SK-N-SH (cell line): ENCODE measurements around the gene MYO1F. TPM values are rescaled to one million over a fixed set of nuclear protein-coding genes. Genes with fewer than 3 reads are reported as not detected.
"Not testable (repeated sequence)": the region's sequence is repeated elsewhere in the genome, so short reads cannot be mapped to it uniquely, and the experiment has no call there.

Experiments
- CTCF ChIA-PET: fragments of 300-600, 350-600 bp; formaldehyde crosslinking; extraction: SDS; loops from one replicate; lab custom pipeline; 2021; lab: Yijun Ruan, JAX
- POLR2A ChIA-PET: fragments of 350-600 bp; sonication (Branson Sonifier 250); formaldehyde crosslinking; extraction: SDS; loops from one replicate; lab custom pipeline; 2020; ENCODE audit warnings: antibody characterized with exemption, inconsistent platforms; lab: Yijun Ruan, JAX
- DNase-seq: peaks from one replicate; pipeline ENCODE4 v3.0.0; 2012
- H2AFZ ChIP-seq: fragments of 200-600 bp; sonication (generic); 2 replicates; pipeline ENCODE4 v1.8.1; 2016; ENCODE audit warnings: antibody characterized with exemption, mild to moderate bottlenecking, low read depth
- H3F3A ChIP-seq: fragments of 200-600 bp; sonication (generic); replicated peaks from 2 replicates; pipeline ENCODE3; 2016; ENCODE audit warnings: antibody characterized with exemption, mild to moderate bottlenecking; ENCODE audit not compliant: insufficient read depth
- H3K27ac ChIP-seq, 2 experiments: fragments of 200-500 bp in 1 of 2; fragments of 200-600 bp in 1 of 2; sonication (Bioruptor generic) in 1 of 2; sonication (generic), shearing (Covaris generic) in 1 of 2; 2 replicates each; pipeline versions ENCODE4 v1.5.1 to v1.6.1; 2014 to 2016; ENCODE audit warnings: low read depth in 2 of 2, inconsistent platforms in 1 of 2, low read length in 1 of 2, mild to moderate bottlenecking in 1 of 2, mixed read lengths in 1 of 2
- H3K27me3 ChIP-seq: fragments of 200-600 bp; sonication (generic), shearing (Covaris generic); 2 replicates; pipeline ENCODE4 v1.6.1; 2016; ENCODE audit warnings: mixed run types; ENCODE audit not compliant: insufficient read depth
- H3K36me3 ChIP-seq, 2 experiments: fragments of 200-500 bp in 1 of 2; fragments of 200-600 bp in 1 of 2; sonication (Bioruptor generic) in 1 of 2; sonication (generic) in 1 of 2; replicated peaks in 1 of 2; 2 replicates each; pipeline versions ENCODE3 to v1.5.1; 2014 to 2016; ENCODE audit warnings: low read length in 1 of 2, mild to moderate bottlenecking in 1 of 2; ENCODE audit not compliant: insufficient read depth in 2 of 2, control insufficient read depth in 1 of 2
- H3K4me1 ChIP-seq, 2 experiments: fragments of 200-500 bp in 1 of 2; fragments of 200-600 bp in 1 of 2; sonication (Bioruptor generic) in 1 of 2; sonication (generic), shearing (Covaris generic) in 1 of 2; 2 replicates each; pipeline versions ENCODE4 v1.5.1 to v1.6.1; 2014 to 2016; ENCODE audit warnings: low read depth in 1 of 2, low read length in 1 of 2, mixed run types in 1 of 2; ENCODE audit not compliant: insufficient read depth in 2 of 2, control insufficient read depth in 1 of 2
- H3K4me2 ChIP-seq: fragments of 200-600 bp; sonication (generic), shearing (Covaris generic); 2 replicates; pipeline ENCODE4 v1.6.1; 2017; ENCODE audit warnings: mixed run types
- H3K4me3 ChIP-seq, 2 experiments: fragments of 200-500 bp in 1 of 2; fragments of 200-600 bp in 1 of 2; sonication (Bioruptor generic) in 1 of 2; sonication (generic), shearing (Covaris generic) in 1 of 2; 2 replicates each; pipeline versions ENCODE4 v1.5.1 to v1.8.1; 2014 to 2016; ENCODE audit warnings: low read depth in 2 of 2, inconsistent platforms in 1 of 2, low read length in 1 of 2, mild to moderate bottlenecking in 1 of 2, mixed read lengths in 1 of 2, moderate library complexity in 1 of 2
- H3K79me2 ChIP-seq: fragments of 200-600 bp; sonication (generic); 2 replicates; pipeline ENCODE4 v1.8.1; 2017; ENCODE audit warnings: mild to moderate bottlenecking; ENCODE audit not compliant: insufficient read depth
- H3K9ac ChIP-seq: fragments of 200-600 bp; sonication (generic); 2 replicates; pipeline ENCODE4 v1.6.1; 2017; ENCODE audit warnings: mixed run types
- H3K9me2 ChIP-seq: fragments of 200-600 bp; sonication (generic); 2 replicates; pipeline ENCODE4 v1.6.1; 2017; ENCODE audit warnings: mixed run types
- H3K9me3 ChIP-seq: fragments of 200-600 bp; sonication (generic); 2 replicates; pipeline ENCODE4 v1.6.1; 2017; ENCODE audit warnings: mixed run types, mild to moderate bottlenecking, moderate library complexity
- H4K20me1 ChIP-seq: fragments of 200-600 bp; sonication (generic); 2 replicates; pipeline ENCODE4 v1.6.1; 2017; ENCODE audit warnings: mild to moderate bottlenecking, mixed run types; ENCODE audit not compliant: insufficient read depth
- CHD2 ChIP-seq: fragments of 150-350 bp; IDR thresholded peaks from 2 replicates; pipeline ENCODE4 v1.6.1; 2018; ENCODE audit warnings: low read length; ENCODE audit not compliant: partially characterized antibody
- CTCF ChIP-seq: fragments of 200-600 bp; sonication (generic); IDR thresholded peaks from 2 replicates; pipeline ENCODE4 v1.6.1; 2017; ENCODE audit warnings: antibody characterized with exemption, mild to moderate bottlenecking, moderate library complexity
- EZH2phosphoT487 ChIP-seq: fragments of 200-600 bp; sonication (generic); IDR thresholded peaks from 2 replicates; pipeline ENCODE4 v1.6.1; 2017; ENCODE audit warnings: low read depth, mixed run types, mild to moderate bottlenecking, antibody characterized with exemption, moderate library complexity, borderline replicate concordance
- FOSL2 ChIP-seq: IDR thresholded peaks from 2 replicates; pipeline ENCODE4 v1.4.0; 2012; ENCODE audit warnings: low read depth, mild to moderate bottlenecking, moderate library complexity, borderline replicate concordance
- FOXM1 ChIP-seq: IDR thresholded peaks from 2 replicates; pipeline ENCODE4 v1.4.0; 2012; ENCODE audit warnings: low read depth, mild to moderate bottlenecking
- IRF3 ChIP-seq: fragments of 150-350 bp; IDR thresholded peaks from 2 replicates; pipeline ENCODE4 v1.6.1; 2016; ENCODE audit warnings: mild to moderate bottlenecking, low read depth, low read length
- JUND ChIP-seq: IDR thresholded peaks from 2 replicates; pipeline ENCODE4 v1.4.0; 2012
- MXI1 ChIP-seq: IDR thresholded peaks from 2 replicates; pipeline ENCODE4 v1.6.1; 2012; ENCODE audit warnings: mild to moderate bottlenecking, low read depth, low read length, improper control_type of control experiment
- NFIC ChIP-seq: IDR thresholded peaks from 2 replicates; pipeline ENCODE4 v1.4.0; 2012; ENCODE audit warnings: borderline replicate concordance
- PBX3 ChIP-seq: IDR thresholded peaks from 2 replicates; pipeline ENCODE4; 2012
- RAD21 ChIP-seq: IDR thresholded peaks from 2 replicates; pipeline ENCODE4 v1.6.1; 2012; ENCODE audit warnings: mild to moderate bottlenecking, low read length
- RCOR1 ChIP-seq: fragments of 150-350 bp; IDR thresholded peaks from 2 replicates; pipeline ENCODE4 v1.6.1; 2017; ENCODE audit warnings: antibody characterized with exemption, low read length
- REST ChIP-seq: IDR thresholded peaks from 2 replicates; pipeline ENCODE4 v1.6.1; 2012; ENCODE audit warnings: mild to moderate bottlenecking, low read depth, low read length, moderate library complexity
- SMC3 ChIP-seq: IDR thresholded peaks from 2 replicates; pipeline ENCODE4 v1.6.1; 2012; ENCODE audit warnings: low read depth, low read length, improper control_type of control experiment
- TEAD4 ChIP-seq: IDR thresholded peaks from 2 replicates; pipeline ENCODE4 v1.4.0; 2012; ENCODE audit warnings: mild to moderate bottlenecking, borderline replicate concordance; ENCODE audit not compliant: insufficient read depth
- USF1 ChIP-seq: IDR thresholded peaks from 2 replicates; pipeline ENCODE4 v1.4.0; 2012; ENCODE audit warnings: low read depth, borderline replicate concordance
- WGBS: methylation state at CpG from one replicate; pipeline ENCODE4 v1.1.6; 2017; ENCODE audit warnings: low lambda C conversion rate; 5-methylcytosine and 5-hydroxymethylcytosine counted together
- polyA plus RNA-seq, 3 experiments: library from polyadenylated mRNA; depleted of rRNA; stranded (reverse); fragments of >200 nt; gene quantifications; 2 replicates each; pipeline ENCODE4 v1.2.3, GENCODE V29; 2012

The MYO1F gene
- polyA plus RNA-seq, 1 of the 3 experiments (the other 2 are of a cell fraction), result 0.51 TPM

- H2AFZ ChIP-seq, result no peak overlapping the region
- H3K4me1 ChIP-seq, result peaks cover 0 to 4% of the 10 kb centered on the region in 2 experiments; a peak in 1 of 4 replicates
- ChIA-PET POLR2A (interaction anchor here (0.7 kb wide), 1 partner anchor 53 kb away, joined by 3 read pairs; the partner anchor contains the start of gene ZNF414), CTCF (interaction anchor here (0.6 to 11.0 kb wide), 2 partner anchors 13 to 307 kb away, joined by 4 to 120 read pairs; partner anchors contain the start of gene MYO1F)
- no peak overlapping the region for H3K4me2 ChIP-seq
- no peak overlapping the region for H3K27ac ChIP-seq
- no peaks in the 10 kb centered on the region for H3K9me2 ChIP-seq
- H3K9me3 ChIP-seq, result no peaks in the 10 kb centered on the region
- no peaks in the 10 kb centered on the region for H3K27me3 ChIP-seq
- no peak overlapping the region for H3K4me3 ChIP-seq
- H3K9ac ChIP-seq, result no peak overlapping the region
- no peaks in the 10 kb centered on the region for H3K79me2 ChIP-seq
- no peaks in the 10 kb centered on the region for H4K20me1 ChIP-seq
- TF ChIP-seq MXI1, result no peak
- TF ChIP-seq JUND, result no peak
- no peak for TF ChIP-seq IRF3
- no peak for TF ChIP-seq CTCF
- TF ChIP-seq RAD21, result no peak
- TF ChIP-seq USF1, result no peak
- no peak for TF ChIP-seq PBX3
- no peak for TF ChIP-seq SMC3
- TF ChIP-seq REST, result no peak
- no peak for TF ChIP-seq EZH2phosphoT487
- TF ChIP-seq RCOR1, result no peak
- TF ChIP-seq CHD2, result no peak
- no peak for TF ChIP-seq NFIC
- no peak for TF ChIP-seq FOXM1
- no peak for TF ChIP-seq TEAD4
- TF ChIP-seq FOSL2, result no peak
- DNase-seq, result no peak
- peaks cover 5% of the 10 kb centered on the region for H3F3A ChIP-seq
- no peaks in the 10 kb centered on the region for H3K36me3 ChIP-seq
- 75% methylated on average over 7 of the region's 7 CpGs for WGBS
Observed at GRCh38 chr19:8566855-8567254, 10.4 kb downstream of the MYO1F start.

- H3K27me3 ChIP-seq, H3K9me3 ChIP-seq, H3K36me3 ChIP-seq, H3K27ac ChIP-seq, POLR2A ChIA-PET, H3K4me2 ChIP-seq, H3K9ac ChIP-seq, H4K20me1 ChIP-seq, H3K9me2 ChIP-seq, H3K4me3 ChIP-seq, H3K79me2 ChIP-seq, H3F3A ChIP-seq, DNase-seq, H2AFZ ChIP-seq, H3K4me1 ChIP-seq: not testable (repeated sequence)
- CTCF ChIA-PET, result interaction anchor here (11.0 kb wide), 1 partner anchor 15 kb away, joined by 120 read pairs; the partner anchor contains the start of gene MYO1F
- 49% methylated on average over 8 of the region's 8 CpGs for WGBS
Observed at GRCh38 chr19:8564866-8565265, 12.4 kb downstream of the MYO1F start.
